Activated naive CD4-positive, alpha-beta T cell (primary cell): ENCODE results near the gene NXPH4.

ENCODE experiments used
- DNase-seq, 4 experiments: peaks; one replicate each; lab custom pipeline; 2025; lab: John Stamatoyannopoulos, UW

Gene NXPH4

DNA sequence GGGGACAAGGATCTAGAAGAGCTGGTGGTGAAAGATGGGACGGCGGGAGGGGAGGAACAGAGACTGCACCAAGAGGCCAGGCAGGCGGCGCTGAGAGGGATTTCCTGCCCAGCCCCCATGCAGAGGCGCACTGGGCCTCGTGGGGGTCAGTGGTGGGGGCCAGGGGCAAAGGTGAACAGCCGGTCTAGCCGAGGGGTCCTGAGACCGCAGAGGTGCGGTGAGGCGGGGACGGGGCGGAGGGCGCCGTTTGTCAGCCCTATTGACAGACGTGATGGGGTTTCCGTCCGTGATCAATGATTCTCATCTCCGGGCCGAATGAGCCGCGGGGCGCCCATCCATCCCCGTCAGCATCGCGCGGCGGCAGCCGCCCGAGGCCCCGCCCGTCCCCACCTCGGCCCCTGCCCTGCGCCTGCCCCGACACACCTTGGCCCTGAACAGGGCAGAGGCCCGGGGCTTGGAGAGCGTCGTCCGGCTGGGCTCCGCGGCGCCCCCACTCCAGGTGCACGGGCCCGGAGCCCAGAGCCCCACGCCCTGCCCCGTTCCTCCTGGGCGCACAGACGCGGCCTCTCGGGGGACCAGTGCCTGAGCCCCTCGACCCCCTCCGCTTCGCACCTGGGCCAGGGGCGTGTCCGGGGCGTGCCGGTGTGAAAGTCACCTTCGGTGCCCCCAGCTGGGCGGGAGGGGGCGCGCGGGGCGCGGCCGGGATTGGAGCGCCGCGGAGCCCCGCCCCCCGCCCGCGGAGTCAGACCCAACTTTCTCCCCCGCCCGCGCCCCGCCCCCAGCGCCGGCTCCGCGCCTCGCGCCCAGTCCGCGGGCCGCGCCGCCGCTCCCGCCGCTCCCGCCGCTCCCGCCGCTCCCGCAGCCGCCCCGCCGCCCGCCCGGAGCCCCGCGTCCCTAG is at the start of gene NXPH4:
Gene NXPH4 (plus strand): TSS at position 781 of the 898 bp plus-strand sequence. CDS start 176 bp downstream, outside the sequence.
- peak in 2 of 4 experiments; percentile 14 to 51 for DNase-seq

DNA sequence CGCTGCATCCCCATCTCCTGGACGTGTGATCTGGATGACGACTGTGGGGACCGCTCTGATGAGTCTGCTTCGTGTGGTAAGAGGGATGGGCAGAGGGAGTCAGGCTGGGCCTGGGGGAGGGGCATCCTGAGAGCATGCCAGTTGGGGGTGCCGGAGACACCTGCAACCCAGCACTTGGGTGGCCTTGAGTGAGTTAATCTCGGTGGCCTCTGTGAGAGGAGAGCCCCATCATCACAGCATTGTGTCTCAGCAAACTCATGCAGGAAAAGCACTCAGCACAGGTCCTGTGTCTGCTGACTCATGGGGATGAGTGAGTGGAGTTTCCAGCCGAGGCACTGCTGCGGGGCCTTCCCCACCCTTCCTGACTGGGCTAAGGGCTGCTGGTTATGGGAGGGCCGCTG is 49.6 kb upstream of the NXPH4 start:
- no peak for DNase-seq

DNA sequence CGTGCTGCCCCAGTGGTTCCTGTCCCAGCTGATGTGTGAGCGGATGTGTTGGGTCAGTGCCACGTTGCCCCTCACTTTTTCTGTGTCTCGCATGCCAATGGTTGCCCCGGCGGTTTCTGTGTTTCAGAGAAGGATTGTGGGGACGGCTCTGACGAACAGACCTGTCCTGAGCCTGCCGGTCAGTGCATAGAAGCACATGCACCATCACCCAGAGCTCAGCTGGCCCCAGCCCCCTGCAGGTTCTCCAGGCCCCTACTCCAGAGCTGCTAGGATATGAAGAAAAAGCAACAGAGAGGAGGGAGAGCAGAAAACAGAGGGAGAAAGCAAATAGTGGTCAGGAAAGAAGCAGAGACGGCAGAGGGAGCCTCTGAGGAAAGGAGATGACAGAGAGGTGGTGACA is 48.5 kb upstream of the NXPH4 start:
- DNase-seq: no peak

DNA sequence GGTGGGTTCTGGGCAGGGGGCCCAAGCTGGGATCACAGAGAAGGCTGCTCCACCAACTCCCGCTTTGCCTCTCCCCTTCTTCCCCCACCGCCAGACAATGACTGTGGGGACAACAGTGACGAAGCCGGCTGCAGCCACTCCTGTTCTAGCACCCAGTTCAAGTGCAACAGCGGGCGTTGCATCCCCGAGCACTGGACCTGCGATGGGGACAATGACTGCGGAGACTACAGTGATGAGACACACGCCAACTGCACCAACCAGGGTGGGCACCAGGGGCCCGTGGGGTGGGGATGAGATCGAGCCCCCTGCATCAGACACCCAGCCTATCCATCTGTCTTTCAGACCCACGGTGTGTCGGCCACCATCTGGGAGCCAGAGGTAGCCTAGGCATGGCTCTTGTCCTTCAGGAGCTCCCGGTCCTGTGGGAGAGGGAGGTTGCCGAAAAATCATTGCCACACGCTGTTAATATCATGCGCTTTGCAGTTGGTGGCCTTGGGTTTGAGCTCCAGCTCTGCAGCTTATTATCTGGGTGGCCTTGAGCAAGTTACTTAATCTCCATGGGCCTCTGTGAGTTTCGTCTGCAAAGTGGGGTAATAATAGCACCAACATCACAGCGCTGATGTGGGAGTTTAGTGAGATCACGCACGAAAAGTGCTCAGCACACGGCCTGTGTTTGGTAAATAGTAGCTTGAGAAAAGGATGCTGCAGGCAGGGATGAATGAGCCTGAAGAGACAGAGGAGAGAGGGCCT is 47.4 kb upstream of the NXPH4 start:
- DNase-seq: no peak

DNA sequence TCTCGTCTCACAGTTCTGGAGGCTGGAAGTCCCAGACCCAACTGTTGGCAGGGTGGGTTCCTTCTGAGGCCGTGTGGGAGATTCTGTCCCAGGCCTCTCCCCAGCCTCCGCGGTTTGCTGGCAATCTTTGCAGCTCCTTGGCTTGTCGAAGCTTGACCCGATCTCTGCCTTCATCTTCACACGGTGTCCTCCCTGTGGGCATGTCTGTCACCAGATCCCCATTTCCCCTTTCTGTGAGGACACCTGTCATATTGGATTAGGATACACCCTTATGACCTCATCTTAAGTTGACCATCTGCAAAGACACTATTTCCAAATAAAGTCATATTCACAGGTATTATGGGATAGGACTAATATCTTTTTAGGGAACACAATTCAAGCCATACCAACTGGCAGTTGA is 46.6 kb upstream of the NXPH4 start:
- DNase-seq: no peak

DNA sequence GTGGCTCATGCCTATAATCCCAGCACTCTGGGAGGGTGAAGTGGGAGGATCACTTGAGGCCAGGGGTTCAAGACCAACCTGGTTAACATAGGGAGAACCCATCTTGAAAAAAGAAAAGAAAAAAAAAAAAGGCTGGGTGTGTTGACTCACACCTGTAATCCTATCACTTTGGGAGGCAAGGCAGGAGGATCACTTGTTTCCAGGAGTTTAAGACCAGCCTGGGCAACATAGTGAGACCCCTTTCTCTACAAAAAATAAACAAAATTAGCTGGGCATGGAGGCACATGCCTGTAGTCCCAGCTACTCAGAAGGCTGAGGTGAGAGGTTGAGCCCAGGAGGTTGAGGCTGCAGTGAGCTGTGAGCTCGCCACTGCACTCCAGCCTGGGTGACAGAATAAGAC is 46.2 kb upstream of the NXPH4 start:
- DNase-seq: no peak

DNA sequence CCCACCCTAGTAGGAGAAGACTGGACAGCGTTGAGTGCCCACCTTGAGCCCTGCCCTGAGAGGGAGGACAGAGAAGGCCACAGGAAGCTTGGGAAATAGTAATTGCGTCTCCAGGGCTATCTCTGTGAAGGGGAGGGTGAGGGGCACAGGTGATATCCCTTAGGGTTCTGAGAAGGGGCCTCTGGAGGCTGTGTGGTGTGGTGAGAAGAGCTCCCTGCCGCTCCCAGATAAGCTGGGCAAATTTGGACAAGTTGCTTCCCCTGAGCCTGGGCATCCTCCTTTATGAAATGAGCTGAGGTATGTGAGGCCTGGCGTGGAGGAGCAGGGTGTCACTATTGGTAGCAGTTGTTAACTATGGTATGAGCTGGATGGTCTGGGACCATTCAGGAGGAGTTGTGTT is 45.7 kb upstream of the NXPH4 start:
- DNase-seq: no peak

DNA sequence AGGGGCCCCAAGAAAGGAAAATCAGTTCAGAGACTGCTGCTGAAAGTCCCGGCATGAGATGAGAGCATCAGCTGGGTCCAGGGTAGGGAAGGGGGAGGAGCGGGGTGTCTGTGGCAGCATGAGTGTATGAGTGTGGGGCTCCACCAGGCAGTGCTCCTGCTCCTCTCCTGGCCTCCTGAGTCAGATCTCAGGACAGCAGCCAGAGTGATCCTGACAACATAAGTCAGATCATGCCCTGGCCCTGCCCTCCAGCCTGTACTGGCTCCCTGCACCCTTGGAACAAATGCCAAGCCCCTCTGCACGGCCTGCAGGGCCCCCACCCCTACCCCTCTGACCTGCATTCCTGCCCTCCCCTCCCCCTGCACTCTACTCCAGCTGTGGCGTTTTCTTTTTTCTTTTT is 44.9 kb upstream of the NXPH4 start:
- no peak for DNase-seq

DNA sequence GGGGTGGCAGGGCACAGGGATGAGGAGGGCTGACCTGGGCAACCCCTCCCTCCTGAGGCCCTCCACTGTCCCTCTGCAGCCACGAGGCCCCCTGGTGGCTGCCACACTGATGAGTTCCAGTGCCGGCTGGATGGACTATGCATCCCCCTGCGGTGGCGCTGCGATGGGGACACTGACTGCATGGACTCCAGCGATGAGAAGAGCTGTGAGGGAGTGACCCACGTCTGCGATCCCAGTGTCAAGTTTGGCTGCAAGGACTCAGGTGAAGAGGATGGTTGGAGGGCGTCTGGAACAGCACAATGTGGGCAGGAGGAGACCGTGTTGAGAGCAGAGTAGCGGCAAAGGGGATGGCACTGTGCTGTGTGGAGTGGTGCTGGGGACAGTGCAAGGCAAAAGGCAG is 43.5 kb upstream of the NXPH4 start:
- no peak for DNase-seq

DNA sequence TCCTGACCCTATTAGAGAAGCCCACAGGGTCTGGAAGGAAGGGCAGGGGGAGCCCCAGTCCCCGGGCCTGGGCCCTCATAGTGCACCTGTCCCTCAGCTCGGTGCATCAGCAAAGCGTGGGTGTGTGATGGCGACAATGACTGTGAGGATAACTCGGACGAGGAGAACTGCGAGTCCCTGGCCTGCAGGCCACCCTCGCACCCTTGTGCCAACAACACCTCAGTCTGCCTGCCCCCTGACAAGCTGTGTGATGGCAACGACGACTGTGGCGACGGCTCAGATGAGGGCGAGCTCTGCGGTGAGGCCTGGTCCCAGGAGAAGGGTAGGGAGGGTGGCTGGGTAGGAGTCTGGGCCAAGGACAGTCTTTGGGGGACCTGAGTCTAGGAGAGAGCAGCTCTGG is 42.9 kb upstream of the NXPH4 start:
- DNase-seq: no peak

DNA sequence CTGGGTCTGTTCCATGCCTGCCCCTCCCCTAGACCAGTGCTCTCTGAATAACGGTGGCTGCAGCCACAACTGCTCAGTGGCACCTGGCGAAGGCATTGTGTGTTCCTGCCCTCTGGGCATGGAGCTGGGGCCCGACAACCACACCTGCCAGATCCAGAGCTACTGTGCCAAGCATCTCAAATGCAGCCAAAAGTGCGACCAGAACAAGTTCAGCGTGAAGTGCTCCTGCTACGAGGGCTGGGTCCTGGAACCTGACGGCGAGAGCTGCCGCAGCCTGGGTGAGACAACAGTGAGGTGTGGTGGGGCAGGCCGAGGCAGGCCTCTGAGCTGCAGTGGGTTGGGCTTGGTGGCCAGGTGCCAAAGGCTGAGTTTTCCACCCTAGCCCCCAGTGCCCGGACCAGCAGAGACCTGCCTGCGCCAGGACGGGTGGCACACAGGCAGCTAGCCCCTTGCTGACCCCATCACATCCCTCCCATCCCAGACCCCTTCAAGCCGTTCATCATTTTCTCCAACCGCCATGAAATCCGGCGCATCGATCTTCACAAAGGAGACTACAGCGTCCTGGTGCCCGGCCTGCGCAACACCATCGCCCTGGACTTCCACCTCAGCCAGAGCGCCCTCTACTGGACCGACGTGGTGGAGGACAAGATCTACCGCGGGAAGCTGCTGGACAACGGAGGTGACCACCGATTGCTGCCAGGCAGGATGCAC is 41.0 kb upstream of the NXPH4 start:
- DNase-seq: peak in 2 of 4 experiments; percentile 5 to 7

DNA sequence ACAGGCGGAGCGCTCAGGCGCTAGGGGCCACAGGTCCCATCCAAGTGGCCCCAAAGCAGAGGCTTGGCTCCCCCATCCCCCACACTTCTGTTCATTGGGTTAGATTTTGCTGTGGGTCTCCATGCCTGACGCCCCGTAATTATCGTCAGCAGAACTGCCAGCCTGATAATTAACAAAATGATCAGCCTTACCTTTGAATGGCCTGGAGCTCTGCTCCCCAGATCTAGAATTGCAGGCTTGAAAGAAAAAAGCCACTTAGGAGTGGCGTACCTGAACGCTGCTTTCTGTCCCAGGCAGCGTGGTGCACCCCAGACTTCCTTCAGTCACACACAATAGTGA is 40.5 kb upstream of the NXPH4 start:
- no peak for DNase-seq

DNA sequence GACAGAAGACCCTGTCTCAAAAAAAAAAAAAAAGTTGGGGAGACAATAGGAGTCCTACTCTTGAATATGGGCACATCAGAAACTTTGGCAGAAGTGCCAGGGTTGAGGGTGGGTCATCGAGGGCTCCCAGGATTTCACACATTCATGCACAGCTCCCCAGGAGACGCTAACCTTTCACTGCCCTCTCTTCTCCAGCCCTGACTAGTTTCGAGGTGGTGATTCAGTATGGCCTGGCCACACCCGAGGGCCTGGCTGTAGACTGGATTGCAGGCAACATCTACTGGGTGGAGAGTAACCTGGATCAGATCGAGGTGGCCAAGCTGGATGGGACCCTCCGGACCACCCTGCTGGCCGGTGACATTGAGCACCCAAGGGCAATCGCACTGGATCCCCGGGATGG is 39.7 kb upstream of the NXPH4 start:
- DNase-seq: no peak

DNA sequence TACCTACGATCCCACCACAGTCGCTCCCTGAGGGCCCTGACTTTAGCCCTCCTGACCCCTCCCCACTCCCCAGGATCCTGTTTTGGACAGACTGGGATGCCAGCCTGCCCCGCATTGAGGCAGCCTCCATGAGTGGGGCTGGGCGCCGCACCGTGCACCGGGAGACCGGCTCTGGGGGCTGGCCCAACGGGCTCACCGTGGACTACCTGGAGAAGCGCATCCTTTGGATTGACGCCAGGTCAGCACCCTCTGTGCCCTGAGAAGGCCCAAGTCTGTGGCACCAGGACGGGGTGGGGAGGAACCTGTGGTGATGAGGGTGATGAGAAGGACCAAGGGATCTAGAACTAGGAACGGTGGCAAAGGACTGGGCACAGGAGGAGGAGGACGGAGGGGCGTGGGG is 39.2 kb upstream of the NXPH4 start:
- no peak for DNase-seq

DNA sequence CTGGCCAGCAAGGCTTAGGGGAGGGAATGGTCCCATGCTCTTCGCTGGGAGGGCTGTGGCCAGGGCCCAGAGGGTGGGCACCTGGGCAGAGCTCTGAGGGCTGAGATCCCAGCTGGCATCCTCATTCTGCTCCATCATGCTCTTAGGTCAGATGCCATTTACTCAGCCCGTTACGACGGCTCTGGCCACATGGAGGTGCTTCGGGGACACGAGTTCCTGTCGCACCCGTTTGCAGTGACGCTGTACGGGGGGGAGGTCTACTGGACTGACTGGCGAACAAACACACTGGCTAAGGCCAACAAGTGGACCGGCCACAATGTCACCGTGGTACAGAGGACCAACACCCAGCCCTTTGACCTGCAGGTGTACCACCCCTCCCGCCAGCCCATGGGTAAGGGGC is 38.4 kb upstream of the NXPH4 start:
- DNase-seq: no peak

DNA sequence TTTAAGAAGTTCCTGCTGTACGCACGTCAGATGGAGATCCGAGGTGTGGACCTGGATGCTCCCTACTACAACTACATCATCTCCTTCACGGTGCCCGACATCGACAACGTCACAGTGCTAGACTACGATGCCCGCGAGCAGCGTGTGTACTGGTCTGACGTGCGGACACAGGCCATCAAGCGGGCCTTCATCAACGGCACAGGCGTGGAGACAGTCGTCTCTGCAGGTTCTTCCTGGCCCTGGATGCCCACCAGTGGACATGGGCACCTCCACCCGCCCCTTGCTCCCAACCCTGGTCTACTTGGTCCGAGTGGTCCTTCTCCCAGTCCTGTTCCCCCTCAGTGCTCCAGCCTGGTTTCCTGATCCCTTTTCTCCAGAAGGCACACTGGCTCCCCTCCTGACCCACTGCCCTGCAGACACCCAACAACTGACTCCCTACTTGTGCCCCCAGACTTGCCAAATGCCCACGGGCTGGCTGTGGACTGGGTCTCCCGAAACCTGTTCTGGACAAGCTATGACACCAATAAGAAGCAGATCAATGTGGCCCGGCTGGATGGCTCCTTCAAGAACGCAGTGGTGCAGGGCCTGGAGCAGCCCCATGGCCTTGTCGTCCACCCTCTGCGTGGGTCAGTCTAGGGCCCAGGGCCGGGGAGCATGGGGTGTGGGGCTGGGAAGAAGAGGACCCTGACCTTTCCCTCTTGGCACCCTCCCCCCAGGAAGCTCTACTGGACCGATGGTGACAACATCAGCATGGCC is 37.1 kb upstream of the NXPH4 start:
- DNase-seq: no peak

DNA sequence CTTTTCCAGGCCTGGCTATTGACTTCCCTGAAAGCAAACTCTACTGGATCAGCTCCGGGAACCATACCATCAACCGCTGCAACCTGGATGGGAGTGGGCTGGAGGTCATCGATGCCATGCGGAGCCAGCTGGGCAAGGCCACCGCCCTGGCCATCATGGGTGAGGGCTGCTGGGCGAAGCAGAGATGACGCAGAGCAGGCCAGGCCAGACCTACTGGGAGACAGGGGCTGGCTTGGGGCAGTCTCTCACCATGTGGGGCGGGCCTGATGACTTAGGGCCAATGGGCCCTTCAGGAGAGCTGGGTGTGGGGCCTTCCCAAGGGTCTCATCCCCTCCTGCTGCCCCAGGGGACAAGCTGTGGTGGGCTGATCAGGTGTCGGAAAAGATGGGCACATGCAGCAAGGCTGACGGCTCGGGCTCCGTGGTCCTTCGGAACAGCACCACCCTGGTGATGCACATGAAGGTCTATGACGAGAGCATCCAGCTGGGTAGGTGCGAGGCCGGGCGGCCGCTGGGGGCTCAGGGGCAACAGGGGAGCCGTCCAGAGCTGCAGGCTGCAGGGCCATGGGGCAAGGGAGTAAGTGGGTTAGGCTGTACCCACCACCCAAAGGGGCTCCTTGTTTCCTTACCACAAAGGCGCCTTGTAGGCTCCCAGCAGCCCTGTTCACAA is 36.1 kb upstream of the NXPH4 start:
- DNase-seq: no peak

DNA sequence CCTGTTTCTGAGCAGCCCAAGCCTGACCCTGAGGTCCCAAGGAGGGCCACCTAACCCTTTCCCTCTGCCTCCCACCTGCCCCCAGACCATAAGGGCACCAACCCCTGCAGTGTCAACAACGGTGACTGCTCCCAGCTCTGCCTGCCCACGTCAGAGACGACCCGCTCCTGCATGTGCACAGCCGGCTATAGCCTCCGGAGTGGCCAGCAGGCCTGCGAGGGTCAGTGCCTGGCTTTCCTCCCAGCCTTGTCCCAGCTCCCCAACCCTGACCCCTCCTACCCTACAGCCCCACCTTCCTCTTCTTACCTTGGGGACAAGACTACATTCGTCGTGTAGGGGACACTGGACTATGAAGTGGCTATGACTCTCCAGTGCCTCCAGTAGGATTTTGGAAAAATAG is 35.5 kb upstream of the NXPH4 start:
- DNase-seq: no peak

DNA sequence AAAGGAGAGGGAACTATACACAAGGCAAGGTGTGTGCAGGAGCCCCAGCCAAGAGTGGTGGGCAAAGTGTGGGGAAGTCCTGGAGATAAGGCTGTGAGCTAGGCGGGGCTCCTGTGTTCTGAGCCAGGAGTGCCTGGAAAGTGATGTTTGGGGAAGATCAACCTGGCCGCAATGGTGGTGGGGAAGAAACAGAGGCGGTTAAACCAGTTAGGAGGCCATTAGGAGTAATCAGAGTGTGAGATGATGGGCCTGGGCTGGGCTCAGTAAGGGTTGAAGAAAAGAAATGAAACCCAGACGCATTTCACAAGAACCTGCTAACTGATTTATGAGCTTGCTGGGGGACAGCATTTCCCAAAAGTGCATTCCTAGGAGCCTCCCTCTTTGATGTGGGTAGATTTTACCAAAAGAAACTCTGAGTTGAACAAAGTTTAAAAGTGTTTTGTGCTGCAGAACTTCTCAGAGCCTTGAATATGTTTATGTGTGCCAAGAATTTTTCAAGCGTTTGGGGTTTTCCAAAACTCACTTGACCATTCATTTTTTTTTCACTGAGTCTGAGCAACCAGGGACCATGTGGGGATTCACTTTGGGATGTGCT is 34.9 kb upstream of the NXPH4 start:
- DNase-seq: no peak

DNA sequence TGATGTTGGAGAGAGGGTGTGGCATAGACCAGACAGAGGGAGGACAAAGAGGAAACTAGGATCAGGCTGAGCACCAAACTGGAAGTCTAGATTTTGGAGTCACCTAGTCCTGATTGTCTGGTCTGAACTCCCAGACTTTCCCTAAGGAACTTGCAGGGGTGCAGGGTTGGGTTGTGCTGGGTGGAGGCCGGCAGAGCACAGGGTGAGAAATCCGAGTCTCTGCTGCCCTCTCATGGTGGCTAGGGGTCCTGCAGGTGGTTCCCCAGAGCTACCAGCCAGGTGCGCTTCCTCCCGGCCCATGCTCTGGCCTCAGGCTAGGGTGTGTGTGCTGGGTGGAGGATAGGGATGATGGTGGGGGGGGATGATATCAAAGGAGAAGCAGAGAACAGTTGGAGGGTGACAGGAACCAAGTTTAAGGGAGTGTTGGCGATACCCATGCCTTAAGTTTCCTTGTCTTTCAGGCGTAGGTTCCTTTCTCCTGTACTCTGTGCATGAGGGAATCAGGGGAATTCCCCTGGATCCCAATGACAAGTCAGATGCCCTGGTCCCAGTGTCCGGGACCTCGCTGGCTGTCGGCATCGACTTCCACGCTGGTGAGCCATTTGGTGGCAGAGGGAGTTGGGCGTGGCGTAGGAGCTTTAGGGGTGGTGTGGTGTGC is 33.5 kb upstream of the NXPH4 start:
- DNase-seq: peak; percentile 60 to 81 (median 72)
